HEK293T (cell line): ENCODE measurements around the gene TCF12.

Source experiments
- ARNT ChIP-seq: fragments of 450-650 bp; IDR thresholded peaks from 2 replicates; pipeline ENCODE4 v1.6.1; 2017; ENCODE audit warnings: mild to moderate bottlenecking
- CTBP1 ChIP-seq: fragments of 450-650 bp; IDR thresholded peaks from 2 replicates; pipeline ENCODE4 v1.6.1; 2016; ENCODE audit warnings: borderline replicate concordance
- ELF4 ChIP-seq: fragments of 450-650 bp; IDR thresholded peaks from 2 replicates; pipeline ENCODE4 v1.6.1; 2017; ENCODE audit warnings: antibody characterized with exemption
- FOXA1 ChIP-seq: fragments of 450-650 bp; IDR thresholded peaks from 2 replicates; pipeline ENCODE4 v1.6.1; 2016; ENCODE audit warnings: mild to moderate bottlenecking
- FOXK2 ChIP-seq: fragments of 450-650 bp; IDR thresholded peaks from 2 replicates; pipeline ENCODE4 v1.6.1; 2016; ENCODE audit warnings: mild to moderate bottlenecking
- FOXM1 ChIP-seq: fragments of 450-650 bp; IDR thresholded peaks from 2 replicates; pipeline ENCODE4 v1.6.1; 2017; ENCODE audit warnings: mild to moderate bottlenecking, borderline replicate concordance
- LEF1 ChIP-seq: fragments of 450-650 bp; IDR thresholded peaks from 2 replicates; pipeline ENCODE4 v1.6.1; 2017; ENCODE audit warnings: mild to moderate bottlenecking, borderline replicate concordance
- NFRKB ChIP-seq: fragments of 450-650 bp; IDR thresholded peaks from 2 replicates; pipeline ENCODE4 v1.6.1; 2016; ENCODE audit warnings: mild to moderate bottlenecking, moderate library complexity
- PKNOX1 ChIP-seq: fragments of 450-650 bp; IDR thresholded peaks from 2 replicates; pipeline ENCODE4 v1.6.1; 2016
- SP1 ChIP-seq: fragments of 450-650 bp; IDR thresholded peaks from 2 replicates; pipeline ENCODE4 v1.6.1; 2017
- SUZ12 ChIP-seq: fragments of 450-650 bp; IDR thresholded peaks from 2 replicates; pipeline ENCODE4 v1.6.1; 2016; ENCODE audit warnings: mild to moderate bottlenecking
- TARDBP ChIP-seq: fragments of 450-650 bp; IDR thresholded peaks from 2 replicates; pipeline ENCODE4 v1.6.1; 2016

GRCh38 chr15:57057134-57057930, 138.9 kb downstream of the TCF12 start:
- no peak for TF ChIP-seq SP1
- no peak for TF ChIP-seq ARNT
- TF ChIP-seq LEF1: no peak
- no peak for TF ChIP-seq TARDBP
- TF ChIP-seq FOXM1: no peak
- TF ChIP-seq FOXK2: no peak
- TF ChIP-seq NFRKB: no peak
- no peak for TF ChIP-seq ELF4
- TF ChIP-seq CTBP1: no peak
- no peak for TF ChIP-seq FOXA1
- no peak for TF ChIP-seq SUZ12
- no peak for TF ChIP-seq PKNOX1
